Measurements from ENCODE around the gene LRTM1. TPM values are rescaled to one million over a fixed set of nuclear protein-coding genes. Genes with fewer than 3 reads are reported as not detected.

LRTM1 gene
- total RNA-seq, 3 donors from 2014 or later: not detected

GRCh38 chr3:54909191-54909590 lies 18.7 kb downstream of the LRTM1 start:
- no peaks in the 10 kb centered on the region for H3K4me1 ChIP-seq
- intact Hi-C loops (cut with DNase I; ENCODE audit: low total_unique reads): no loop called here
- TF ChIP-seq CTCF (IDR thresholded peaks at IDR 0.05): no peak
- no peak for TF ChIP-seq POLR2AphosphoS5 (IDR thresholded peaks at IDR 0.05)
- TF ChIP-seq POLR2A (IDR thresholded peaks at IDR 0.05): no peak
- DNase-seq (ENCODE audit: low spot score in 2 of 2): no peak
- no peak overlapping the region for H3K27ac ChIP-seq
- no peak overlapping the region for H3K4me3 ChIP-seq
- no peaks in the 10 kb centered on the region for H3K9me3 ChIP-seq
- no peaks in the 10 kb centered on the region for H3K27me3 ChIP-seq
- H3K36me3 ChIP-seq: no peaks in the 10 kb centered on the region

- Histone ChIP-seq H3K4me1 (no peaks in the 10 kb centered on the region), H3K36me3 (no peaks in the 10 kb centered on the region), H3K27me3 (no peaks in the 10 kb centered on the region), H3K27ac (no peak overlapping the region), H3K9me3 (no peaks in the 10 kb centered on the region), H3K4me3 (no peak overlapping the region)
- no peak for TF ChIP-seq POLR2A (IDR thresholded peaks at IDR 0.05)
- intact Hi-C loops (cut with DNase I; ENCODE audit: low total_unique reads): no loop called here
- no peak for DNase-seq (ENCODE audit: low spot score in 2 of 2)
Observed at GRCh38 chr3:54906763-54907162, 21.1 kb downstream of the LRTM1 start.

GRCh38 chr3:54905920-54906319 lies 21.9 kb downstream of the LRTM1 start:
- TF ChIP-seq POLR2AphosphoS5 (IDR thresholded peaks at IDR 0.05) (no peak), POLR2A (IDR thresholded peaks at IDR 0.05) (no peak), CTCF (IDR thresholded peaks at IDR 0.05) (no peak)
- H3K9me3 ChIP-seq: no peaks in the 10 kb centered on the region
- H3K4me3 ChIP-seq: no peak overlapping the region
- DNase-seq (ENCODE audit: low spot score in 2 of 2): no peak
- no peak overlapping the region for H3K27ac ChIP-seq
- no peaks in the 10 kb centered on the region for H3K27me3 ChIP-seq
- H3K36me3 ChIP-seq: no peaks in the 10 kb centered on the region
- no peaks in the 10 kb centered on the region for H3K4me1 ChIP-seq
- intact Hi-C loops (cut with DNase I; ENCODE audit: low total_unique reads): no loop called here

- no peak for DNase-seq (ENCODE audit: low spot score in 2 of 2)
- intact Hi-C loops (cut with DNase I; ENCODE audit: low total_unique reads): no loop called here
- no peak overlapping the region for H3K27ac ChIP-seq
- H3K36me3 ChIP-seq: no peaks in the 10 kb centered on the region
- H3K4me1 ChIP-seq: no peaks in the 10 kb centered on the region
- H3K4me3 ChIP-seq: no peak overlapping the region
- TF ChIP-seq POLR2A (IDR thresholded peaks at IDR 0.05): no peak
- no peak for TF ChIP-seq POLR2AphosphoS5 (IDR thresholded peaks at IDR 0.05)
- TF ChIP-seq CTCF (IDR thresholded peaks at IDR 0.05): no peak
- H3K27me3 ChIP-seq: no peaks in the 10 kb centered on the region
- no peaks in the 10 kb centered on the region for H3K9me3 ChIP-seq
Observed at GRCh38 chr3:54905261-54905888, 22.5 kb downstream of the LRTM1 start.

GRCh38 chr3:54901906-54902685 lies 25.8 kb downstream of the LRTM1 start:
- H3K27me3 ChIP-seq: no peaks in the 10 kb centered on the region
- DNase-seq (ENCODE audit: low spot score in 2 of 2): no peak
- intact Hi-C loops (cut with DNase I; ENCODE audit: low total_unique reads): no loop called here
- no peak overlapping the region for H3K27ac ChIP-seq
- H3K4me1 ChIP-seq: no peaks in the 10 kb centered on the region
- no peaks in the 10 kb centered on the region for H3K36me3 ChIP-seq
- no peak overlapping the region for H3K4me3 ChIP-seq
- H3K9me3 ChIP-seq: no peaks in the 10 kb centered on the region
- no peak for TF ChIP-seq POLR2AphosphoS5 (IDR thresholded peaks at IDR 0.05)
- no peak for TF ChIP-seq POLR2A (IDR thresholded peaks at IDR 0.05)
- TF ChIP-seq CTCF (IDR thresholded peaks at IDR 0.05): no peak
